C4-2B (cell line): ENCODE data around the gene EPHA5.

Experiments
- H3K27ac ChIP-seq: fragments of 450-650 bp; 2 replicates; pipeline ENCODE4 v1.5.1; 2017
- CTCF ChIP-seq: fragments of 450-650 bp; conservative IDR thresholded peaks from 2 replicates; pipeline ENCODE4 v1.5.1; 2017; ENCODE audit warnings: mild to moderate bottlenecking
- ZFX ChIP-seq: fragments of 450-650 bp; IDR thresholded peaks from 2 replicates; pipeline ENCODE4 v1.6.1; 2017

Gene EPHA5

DNA sequence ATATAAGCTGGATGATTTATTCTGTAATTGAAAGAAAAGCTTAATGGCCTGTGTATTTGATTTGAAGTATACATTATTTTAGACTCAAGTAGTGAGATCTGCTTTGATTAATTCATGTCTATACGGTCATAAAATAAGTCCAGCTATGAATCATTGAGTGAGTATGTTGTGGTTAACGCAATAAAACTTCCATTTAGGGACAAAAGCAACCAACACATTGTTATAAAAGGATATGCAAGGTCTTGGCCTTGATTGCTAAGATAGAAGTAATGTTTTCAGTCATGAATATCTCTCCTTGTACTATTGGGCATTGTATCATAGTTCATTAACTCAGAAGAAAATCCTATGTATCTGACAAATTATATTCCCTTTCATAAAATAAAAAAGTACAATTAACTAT is 162.1 kb downstream of the EPHA5 start:
- H3K27ac ChIP-seq: no peak overlapping the region
- TF ChIP-seq ZFX (no peak), CTCF (no peak)

- no peak overlapping the region for H3K27ac ChIP-seq
- TF ChIP-seq CTCF: no peak
- TF ChIP-seq ZFX: no peak
These were observed 168.1 kb downstream of the EPHA5 start for GRCh38 chr4:65502131-65502701.

DNA sequence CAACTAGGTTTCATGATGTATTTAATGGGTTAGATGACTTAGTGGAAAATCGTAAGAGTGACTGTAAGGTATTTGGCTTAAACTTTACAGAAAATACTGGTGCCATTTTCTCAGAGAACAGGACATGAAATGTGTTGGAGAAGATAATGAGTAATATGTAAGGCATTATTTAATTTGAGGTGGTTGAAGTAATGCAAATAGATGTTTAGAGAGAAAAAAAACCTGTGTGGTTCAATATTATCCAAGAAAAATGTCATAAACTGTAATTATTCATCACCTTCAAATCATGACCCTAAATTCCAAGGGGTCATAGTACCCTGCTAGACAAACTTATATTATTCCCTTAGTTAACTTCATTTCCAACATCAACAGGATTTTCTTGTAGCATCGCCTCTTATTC is 171.7 kb downstream of the EPHA5 start:
- no peak overlapping the region for H3K27ac ChIP-seq
- TF ChIP-seq CTCF: no peak
- TF ChIP-seq ZFX: no peak

- no peak for TF ChIP-seq ZFX
- TF ChIP-seq CTCF: no peak
- H3K27ac ChIP-seq: no peak overlapping the region
These were observed 174.8 kb downstream of the EPHA5 start for GRCh38 chr4:65495439-65495838.

GRCh38 chr4:65482410-65482809 is 187.9 kb downstream of the EPHA5 start:
- no peak overlapping the region for H3K27ac ChIP-seq
- TF ChIP-seq ZFX (no peak), CTCF (no peak)

DNA sequence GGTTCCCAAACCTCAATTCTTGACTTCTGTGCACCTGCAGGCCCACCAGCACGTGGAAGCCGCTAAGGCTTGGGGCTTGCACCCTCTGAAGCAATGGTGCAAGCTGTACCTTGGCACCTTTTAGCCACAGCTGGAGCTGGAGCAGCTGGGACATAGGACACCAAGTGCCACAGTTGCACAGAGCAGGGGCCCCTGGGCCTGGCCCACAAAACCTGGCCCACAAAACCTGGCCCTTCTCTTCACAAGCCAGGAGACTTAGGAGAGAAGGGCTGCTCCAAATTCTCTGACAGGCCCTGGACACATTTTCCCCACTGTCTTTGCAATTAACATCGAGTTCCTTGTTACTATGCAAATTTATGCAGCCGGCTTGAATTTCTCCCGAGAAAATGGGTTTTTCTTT is 197.8 kb downstream of the EPHA5 start:
- TF ChIP-seq ZFX: no peak
- no peak for TF ChIP-seq CTCF
- no peak overlapping the region for H3K27ac ChIP-seq

DNA sequence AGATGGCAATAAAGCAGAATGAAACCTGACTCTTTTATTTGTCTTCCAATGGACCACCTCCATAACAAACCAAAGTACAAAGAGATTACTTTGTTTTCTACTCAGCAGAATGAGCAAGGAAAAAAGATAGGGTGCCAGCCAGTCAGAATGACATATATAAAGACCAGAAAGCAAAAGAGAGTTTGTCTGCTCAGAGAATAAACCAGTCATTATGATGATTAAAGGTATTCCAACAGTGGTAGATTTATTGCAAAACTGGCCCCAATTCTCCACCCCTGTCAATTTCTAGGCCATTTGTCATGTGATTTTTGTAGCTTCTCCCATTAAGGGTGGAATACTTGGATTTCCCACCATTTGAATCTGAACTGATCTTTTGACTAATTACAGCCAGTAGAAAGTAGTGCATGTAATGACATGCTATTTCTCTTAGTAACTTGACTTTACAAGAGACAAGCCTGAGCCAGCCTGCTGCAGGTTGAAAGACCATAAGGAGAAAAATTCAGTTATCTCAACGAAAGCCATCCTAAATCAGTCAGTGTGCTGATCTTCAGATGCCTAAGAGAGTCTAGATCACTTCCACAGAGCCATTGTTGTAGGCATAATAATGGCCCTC is 203.1 kb downstream of the EPHA5 start:
- no peak overlapping the region for H3K27ac ChIP-seq
- TF ChIP-seq ZFX (no peak), CTCF (no peak)
